Kidney (tissue), 14 donors: Measurements from ENCODE around the gene TNIP1. TPM values are rescaled to one million over a fixed set of nuclear protein-coding genes. Genes with fewer than 3 reads are reported as not detected.

Experiments
- DNase-seq, 5 donors: peaks; one replicate each; pipeline ENCODE4 v3.0.0-alpha.2; 2013 to 2020
- FAIRE-seq: peaks from 2 replicates; lab custom pipeline; 2012; peaks lifted over from hg19 to GRCh38; lab: Jason Lieb, UNC
- H3K27ac ChIP-seq, 2 donors: one replicate each; pipeline ENCODE4 v1.7.0; 2013; ENCODE audit warnings: low read depth in 2 of 2, low read length in 2 of 2, inconsistent platforms in 1 of 2
- H3K27me3 ChIP-seq: one replicate; pipeline ENCODE4 v1.7.1; 2013; ENCODE audit warnings: low read length, inconsistent platforms; ENCODE audit not compliant: control insufficient read depth, insufficient read depth
- H3K36me3 ChIP-seq, 3 donors: one replicate each; pipeline versions ENCODE4 v1.7.0 to v1.7.1; 2013; ENCODE audit warnings: low read length in 3 of 3, control low read depth in 1 of 3, inconsistent platforms in 1 of 3; ENCODE audit not compliant: insufficient read depth in 3 of 3, control insufficient read depth in 2 of 3
- H3K4me1 ChIP-seq, 3 donors: one replicate each; pipeline versions ENCODE4 v1.7.0 to v1.7.1; 2013; ENCODE audit warnings: low read length in 3 of 3, inconsistent platforms in 1 of 3, low read depth in 1 of 3; ENCODE audit not compliant: control insufficient read depth in 2 of 3, insufficient read depth in 2 of 3
- H3K4me3 ChIP-seq, 3 donors: one replicate each; pipeline versions ENCODE4 v1.7.0 to v1.8.1; 2013; ENCODE audit warnings: low read length in 3 of 3, control low read depth in 1 of 3, inconsistent platforms in 1 of 3
- H3K9ac ChIP-seq, 3 donors: one replicate each; pipeline versions ENCODE4 v1.7.0 to v1.7.1; 2013; ENCODE audit warnings: low read length in 3 of 3, control low read depth in 1 of 3, inconsistent platforms in 1 of 3
- H3K9me3 ChIP-seq, 3 donors: one replicate each; pipeline versions ENCODE4 v1.7.0 to v1.7.1; 2013; ENCODE audit warnings: low read length in 3 of 3, control low read depth in 1 of 3, inconsistent platforms in 1 of 3; ENCODE audit not compliant: control insufficient read depth in 2 of 3, insufficient read depth in 1 of 3
- intact Hi-C: fragments of 100-400 bp; cut with DNase I; formaldehyde crosslinking; loops from one replicate; pipeline ENCODE4 v1.11.1; 2022
- polyA plus RNA-seq: library from polyadenylated mRNA; stranded (reverse); fragments of 350-450 nt; fragmentation: Illumina TruSeq; extraction: RNeasy Lipid Tissue Mini Kit (QIAGEN cat#74804); gene quantifications from one replicate; pipeline ENCODE4 v1.2.3, GENCODE V29; 2014; ENCODE audit warnings: low read depth, low replicate concordance; ENCODE audit not compliant: insufficient read depth
- total RNA-seq: library from RNA; stranded (reverse); fragmentation: NEBNext Ultra II Directional; extraction: Animal tissue kit (Norgen Biotek cat#: 25700); gene quantifications from one replicate; pipeline ENCODE4 v1.2.1, GENCODE V29; 2021
- TF ChIP-seq, protein P1 (sequence below): IDR thresholded peaks from 3 replicates; pipeline ENCODE4 v1.5.1; 2012; ENCODE audit warnings: mild to moderate bottlenecking, moderate library complexity, borderline replicate concordance; ENCODE audit not compliant: insufficient read depth; ENCODE audit errors: extremely low read depth
- donor health status: control.
- donor health status: control.
- donor health status: control.
- donor health status: control.
- donor health status: control.
- donor health status: DM: yes; HTN: yes; CAD: no.
- donor health status: Normal renal cell carcinoma (clear cell type).

Gene TNIP1
- total and polyA plus RNA-seq, 2 donors from 2014 or later: 109 to 132 TPM

DNA sequence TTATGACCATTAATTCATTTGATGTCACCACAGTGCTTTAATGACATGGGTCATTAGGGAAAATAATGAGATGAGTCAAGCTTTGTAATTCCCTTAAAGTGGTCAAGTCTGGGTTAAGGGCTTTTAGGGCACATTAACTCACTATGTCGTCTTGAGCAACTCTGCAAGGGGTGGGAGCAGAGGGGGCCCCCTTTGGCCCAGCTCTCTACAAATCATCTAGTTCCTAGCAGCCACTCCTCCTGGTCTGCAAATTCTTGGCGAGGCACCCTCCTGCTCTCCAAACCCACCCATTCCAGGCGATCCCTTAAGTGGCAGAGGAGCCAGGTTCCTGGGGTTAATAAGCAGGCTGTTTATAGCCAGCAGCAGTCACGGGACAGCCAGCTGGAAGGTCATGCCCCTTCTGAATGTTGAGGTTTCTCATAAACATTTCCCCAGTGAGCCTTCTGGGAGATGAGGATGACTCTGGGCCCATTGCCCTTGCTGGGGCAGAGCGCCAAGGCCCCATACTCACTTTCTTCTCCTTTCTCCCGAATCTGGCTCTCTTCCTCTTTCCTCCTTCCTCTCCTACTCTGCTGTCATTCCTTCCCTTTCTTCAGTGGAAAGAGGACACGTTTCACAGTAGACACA is 74.8 kb downstream of the TNIP1 start:
- intact Hi-C loops: no loop called here
- peak overlapping the region in 2 of 3 donors; percentile 21 to 37 for H3K4me3 ChIP-seq
- DNase-seq (peak in 4 of 5 donors; percentile 42 to 95 (median 66)), FAIRE-seq (no peak)
- H3K27me3 ChIP-seq: no peaks in the 10 kb centered on the region
- no peaks in the 10 kb centered on the region for H3K36me3 ChIP-seq
- TF ChIP-seq, protein P1, sequence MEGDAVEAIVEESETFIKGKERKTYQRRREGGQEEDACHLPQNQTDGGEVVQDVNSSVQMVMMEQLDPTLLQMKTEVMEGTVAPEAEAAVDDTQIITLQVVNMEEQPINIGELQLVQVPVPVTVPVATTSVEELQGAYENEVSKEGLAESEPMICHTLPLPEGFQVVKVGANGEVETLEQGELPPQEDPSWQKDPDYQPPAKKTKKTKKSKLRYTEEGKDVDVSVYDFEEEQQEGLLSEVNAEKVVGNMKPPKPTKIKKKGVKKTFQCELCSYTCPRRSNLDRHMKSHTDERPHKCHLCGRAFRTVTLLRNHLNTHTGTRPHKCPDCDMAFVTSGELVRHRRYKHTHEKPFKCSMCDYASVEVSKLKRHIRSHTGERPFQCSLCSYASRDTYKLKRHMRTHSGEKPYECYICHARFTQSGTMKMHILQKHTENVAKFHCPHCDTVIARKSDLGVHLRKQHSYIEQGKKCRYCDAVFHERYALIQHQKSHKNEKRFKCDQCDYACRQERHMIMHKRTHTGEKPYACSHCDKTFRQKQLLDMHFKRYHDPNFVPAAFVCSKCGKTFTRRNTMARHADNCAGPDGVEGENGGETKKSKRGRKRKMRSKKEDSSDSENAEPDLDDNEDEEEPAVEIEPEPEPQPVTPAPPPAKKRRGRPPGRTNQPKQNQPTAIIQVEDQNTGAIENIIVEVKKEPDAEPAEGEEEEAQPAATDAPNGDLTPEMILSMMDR: no peak
- no peaks in the 10 kb centered on the region for H3K9me3 ChIP-seq
- peak overlapping the region; percentile 95 for H3K27ac ChIP-seq
- H3K9ac ChIP-seq: peak overlapping the region in 1 of 3 donors; percentile 63
- H3K4me1 ChIP-seq: peaks cover 3 to 43% (median 41%) of the 10 kb centered on the region in 3 donors

DNA sequence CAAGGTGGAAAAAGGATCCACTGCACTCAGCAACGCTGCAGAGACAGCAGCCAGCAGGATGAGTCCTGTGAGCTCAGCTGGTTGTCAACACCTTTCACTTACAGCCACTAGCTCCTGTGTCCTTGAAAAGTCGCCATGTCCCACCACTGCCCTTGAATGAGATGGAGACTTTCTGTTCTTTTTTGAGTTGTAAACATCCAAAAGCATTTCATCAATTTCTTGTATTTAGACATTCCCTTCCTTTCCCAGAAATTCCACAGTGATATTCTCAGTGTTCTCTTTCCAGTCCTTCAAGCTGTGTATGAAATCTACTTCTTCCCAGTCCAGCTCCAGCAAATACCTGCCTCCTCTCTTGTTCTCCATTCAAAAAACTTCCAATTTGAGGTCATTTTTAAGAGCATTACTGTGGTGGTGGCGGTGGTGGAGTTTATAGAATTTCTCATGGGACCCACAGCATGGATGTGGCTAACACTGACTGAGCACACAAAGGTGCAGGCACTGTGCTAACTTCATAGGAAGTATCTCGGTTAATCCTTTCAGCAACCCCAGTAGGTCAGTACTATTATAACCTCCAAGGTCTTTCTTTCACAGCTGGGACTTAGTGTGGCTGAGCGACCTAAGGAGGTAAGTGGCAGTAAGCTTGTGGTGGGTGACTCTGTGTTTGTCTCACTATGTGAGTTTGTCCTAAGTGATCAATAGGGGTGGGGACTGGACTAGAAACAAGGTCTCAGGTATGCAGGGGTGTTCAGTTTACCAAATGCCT is 75.5 kb downstream of the TNIP1 start:
- TF ChIP-seq, protein P1: no peak
- Histone ChIP-seq H3K9me3 (no peaks in the 10 kb centered on the region), H3K4me1 (peaks cover 3 to 43% (median 41%) of the 10 kb centered on the region in 3 donors), H3K4me3 (peak overlapping the region in 1 of 3 donors; percentile 37), H3K27me3 (no peaks in the 10 kb centered on the region), H3K9ac (peak overlapping the region in 1 of 3 donors; percentile 63), H3K27ac (peak overlapping the region; percentile 95), H3K36me3 (no peaks in the 10 kb centered on the region)
- intact Hi-C loops: no loop called here
- FAIRE-seq (no peak), DNase-seq (no peak)

DNA sequence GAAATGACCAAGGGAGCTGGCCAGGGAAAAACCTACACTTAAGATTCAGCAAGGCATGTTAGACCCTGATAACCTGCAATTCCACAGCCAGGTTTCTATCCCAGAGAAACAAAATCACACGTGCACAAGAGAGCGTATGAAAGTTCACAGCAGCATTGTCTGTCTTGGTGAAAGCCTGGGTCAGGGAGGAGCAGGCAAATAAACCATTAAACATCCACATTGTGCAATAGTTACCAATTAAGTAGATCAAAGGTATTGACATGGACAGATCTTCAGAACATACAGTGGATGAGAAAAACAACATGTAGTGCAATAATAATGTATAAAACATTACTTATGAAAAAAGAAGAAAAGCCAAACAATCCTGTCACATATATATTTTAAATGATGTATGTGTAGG is 76.3 kb downstream of the TNIP1 start:
- no peak for FAIRE-seq
- TF ChIP-seq, protein P1: no peak

More for the DNA sequence above, 76.3 kb downstream of the TNIP1 start:
- Histone ChIP-seq H3K36me3 (no peaks in the 10 kb centered on the region), H3K4me3 (no peak overlapping the region), H3K27me3 (no peaks in the 10 kb centered on the region), H3K9me3 (no peaks in the 10 kb centered on the region), H3K9ac (peak overlapping the region in 1 of 3 donors; percentile 9), H3K4me1 (peaks cover 3 to 48% (median 41%) of the 10 kb centered on the region in 3 donors), H3K27ac (peak overlapping the region in 1 of 2 donors; percentile 95)
- intact Hi-C loops: no loop called here
- DNase-seq: no peak
